ENCODE data around the gene CRIM1. TPM values are rescaled to one million over a fixed set of nuclear protein-coding genes. Genes with fewer than 3 reads are reported as not detected.
A peak's percentile ranks its signal among the peaks of the same experiment; 100 is the strongest.

The CRIM1 gene
- total RNA-seq, 1 donor: 949 TPM

GRCh38 chr2:36351736-36352349 is 3.7 kb upstream of the CRIM1 start:
- H3K4me3 ChIP-seq (ENCODE audit: low read depth, low read length): no peak overlapping the region
- TF ChIP-seq CTCF (IDR thresholded peaks at IDR 0.05; ENCODE audit: insufficient read depth, low read depth, low read length): peak; percentile 59
- DNase-seq (ENCODE audit: low read depth): peak; percentile 67

DNA sequence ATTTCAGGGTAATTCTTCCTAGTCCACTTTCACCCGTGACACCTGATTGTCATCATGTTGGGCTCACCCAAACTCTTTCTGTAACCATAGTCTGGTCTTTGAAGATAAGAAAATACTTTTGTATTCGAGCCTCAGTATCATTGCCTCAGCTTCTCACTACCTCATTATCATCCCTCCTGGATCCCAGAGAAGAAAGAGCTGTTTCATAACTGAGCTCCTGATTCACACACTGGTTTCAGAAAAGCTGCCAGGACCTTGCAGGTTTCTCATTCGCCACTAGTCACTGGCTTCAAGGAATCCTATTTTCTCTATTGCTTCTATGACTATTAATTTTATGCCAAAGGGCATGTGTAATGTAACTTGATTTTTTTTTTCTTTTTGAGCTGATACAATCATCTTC is 2.9 kb upstream of the CRIM1 start:
- TF ChIP-seq CTCF (IDR thresholded peaks at IDR 0.05; ENCODE audit: insufficient read depth, low read depth, low read length): peak; percentile 7
- peak; percentile 52 for DNase-seq (ENCODE audit: low read depth)
- H3K4me3 ChIP-seq (ENCODE audit: low read depth, low read length): no peak overlapping the region

DNA sequence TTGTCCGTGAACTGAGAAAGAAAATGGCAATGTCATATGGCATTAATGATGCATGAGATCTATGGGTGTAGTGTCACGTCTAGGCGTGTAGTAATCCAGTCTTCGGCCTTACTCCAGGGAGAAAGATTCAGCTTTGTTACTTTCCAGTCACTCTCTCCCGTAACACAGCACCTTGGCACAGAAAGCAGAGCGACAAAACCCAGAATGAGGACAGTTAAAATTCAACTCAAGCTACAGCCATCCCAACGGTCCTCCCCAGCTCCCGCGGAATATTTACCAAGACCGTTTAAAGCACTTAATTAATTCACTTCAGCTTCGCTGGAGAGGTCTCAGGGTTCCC is 797 bp upstream of the CRIM1 start:
- no peak for DNase-seq (ENCODE audit: low read depth)
- no peak for TF ChIP-seq CTCF (IDR thresholded peaks at IDR 0.05; ENCODE audit: insufficient read depth, low read depth, low read length)
- H3K4me3 ChIP-seq (ENCODE audit: low read depth, low read length): peak overlapping the region; percentile 86

DNA sequence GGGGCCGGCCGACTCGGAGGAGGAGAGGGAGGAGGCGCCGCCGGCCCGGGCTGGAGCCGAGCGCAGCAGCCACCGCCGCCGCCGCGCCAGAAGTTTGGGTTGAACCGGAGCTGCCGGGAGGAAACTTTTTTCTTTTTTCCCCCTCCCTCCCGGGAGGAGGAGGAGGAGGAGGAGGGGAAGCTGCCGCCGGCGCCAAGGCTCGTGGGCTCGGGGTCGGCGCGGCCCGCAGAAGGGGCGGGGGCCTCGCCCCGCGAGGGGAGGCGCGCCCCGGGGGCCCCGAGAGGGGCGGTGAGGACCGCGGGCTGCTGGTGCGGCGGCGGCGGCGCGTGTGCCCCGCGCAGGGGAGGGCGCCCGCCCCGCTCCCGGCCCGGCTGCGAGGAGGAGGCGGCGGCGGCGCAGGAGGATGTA is 316 bp downstream of the CRIM1 start:
- peak overlapping the region; percentile 86 for H3K4me3 ChIP-seq (ENCODE audit: low read depth, low read length)
- DNase-seq (ENCODE audit: low read depth): no peak
- TF ChIP-seq CTCF (IDR thresholded peaks at IDR 0.05; ENCODE audit: insufficient read depth, low read depth, low read length): no peak

DNA sequence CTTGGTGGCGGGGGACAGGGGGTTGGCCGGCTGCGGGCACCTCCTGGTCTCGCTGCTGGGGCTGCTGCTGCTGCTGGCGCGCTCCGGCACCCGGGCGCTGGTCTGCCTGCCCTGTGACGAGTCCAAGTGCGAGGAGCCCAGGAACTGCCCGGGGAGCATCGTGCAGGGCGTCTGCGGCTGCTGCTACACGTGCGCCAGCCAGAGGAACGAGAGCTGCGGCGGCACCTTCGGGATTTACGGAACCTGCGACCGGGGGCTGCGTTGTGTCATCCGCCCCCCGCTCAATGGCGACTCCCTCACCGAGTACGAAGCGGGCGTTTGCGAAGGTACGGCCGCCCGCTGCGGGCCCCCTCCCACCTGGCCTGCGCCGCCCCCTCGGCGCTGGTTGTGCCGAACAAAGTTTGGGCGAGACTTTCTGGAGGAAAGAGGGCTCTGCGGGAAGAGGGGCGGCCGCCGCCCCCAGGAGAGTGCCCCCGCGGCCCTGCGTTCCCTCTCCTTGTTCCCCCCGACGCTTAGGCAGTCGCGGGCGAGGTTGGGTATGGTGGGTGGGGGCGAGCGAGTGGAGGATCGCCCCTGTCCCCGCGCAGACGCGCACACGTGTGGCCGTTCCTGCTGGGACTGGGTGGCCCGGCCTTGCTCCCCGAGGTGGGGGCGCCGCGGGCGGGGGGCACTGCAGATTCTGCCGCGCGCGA is 866 bp downstream of the CRIM1 start:
- DNase-seq (ENCODE audit: low read depth): peak; percentile 39
- no peak for TF ChIP-seq CTCF (IDR thresholded peaks at IDR 0.05; ENCODE audit: insufficient read depth, low read depth, low read length)
- H3K4me3 ChIP-seq (ENCODE audit: low read depth, low read length): peak overlapping the region; percentile 86

GRCh38 chr2:36356990-36357846 is 1.6 kb downstream of the CRIM1 start:
- peak; percentile 74 for DNase-seq (ENCODE audit: low read depth)
- no peak for TF ChIP-seq CTCF (IDR thresholded peaks at IDR 0.05; ENCODE audit: insufficient read depth, low read depth, low read length)

More at GRCh38 chr2:36356990-36357846, 1.6 kb downstream of the CRIM1 start:
- H3K4me3 ChIP-seq (ENCODE audit: low read depth, low read length): peak overlapping the region; percentile 86

All from fibroblast of villous mesenchyme (primary cell).